Measurements from ENCODE around the gene SLC10A7.

DNA sequence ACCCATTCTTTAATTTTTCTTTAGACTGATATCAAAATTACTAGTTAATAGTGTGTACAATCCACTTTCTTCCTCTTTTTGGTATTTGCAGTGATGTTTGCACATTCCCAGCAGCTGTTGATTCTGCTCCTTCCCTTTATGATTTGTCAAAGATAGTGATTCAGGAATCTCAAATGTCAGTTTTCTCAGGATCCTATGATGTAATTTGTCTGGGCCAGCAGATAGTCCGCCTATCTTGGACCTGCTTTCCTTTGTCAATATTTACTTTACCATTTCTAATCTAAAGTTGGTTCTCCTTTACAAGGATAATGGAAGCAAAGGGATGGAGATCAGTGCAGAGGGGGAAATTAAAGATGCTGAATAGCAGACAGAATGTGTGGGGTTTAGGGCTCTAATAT is 185.3 kb downstream of the SLC10A7 start:
- TF ChIP-seq, protein P1, sequence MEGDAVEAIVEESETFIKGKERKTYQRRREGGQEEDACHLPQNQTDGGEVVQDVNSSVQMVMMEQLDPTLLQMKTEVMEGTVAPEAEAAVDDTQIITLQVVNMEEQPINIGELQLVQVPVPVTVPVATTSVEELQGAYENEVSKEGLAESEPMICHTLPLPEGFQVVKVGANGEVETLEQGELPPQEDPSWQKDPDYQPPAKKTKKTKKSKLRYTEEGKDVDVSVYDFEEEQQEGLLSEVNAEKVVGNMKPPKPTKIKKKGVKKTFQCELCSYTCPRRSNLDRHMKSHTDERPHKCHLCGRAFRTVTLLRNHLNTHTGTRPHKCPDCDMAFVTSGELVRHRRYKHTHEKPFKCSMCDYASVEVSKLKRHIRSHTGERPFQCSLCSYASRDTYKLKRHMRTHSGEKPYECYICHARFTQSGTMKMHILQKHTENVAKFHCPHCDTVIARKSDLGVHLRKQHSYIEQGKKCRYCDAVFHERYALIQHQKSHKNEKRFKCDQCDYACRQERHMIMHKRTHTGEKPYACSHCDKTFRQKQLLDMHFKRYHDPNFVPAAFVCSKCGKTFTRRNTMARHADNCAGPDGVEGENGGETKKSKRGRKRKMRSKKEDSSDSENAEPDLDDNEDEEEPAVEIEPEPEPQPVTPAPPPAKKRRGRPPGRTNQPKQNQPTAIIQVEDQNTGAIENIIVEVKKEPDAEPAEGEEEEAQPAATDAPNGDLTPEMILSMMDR (IDR thresholded peaks at IDR 0.05; ENCODE audit: low read length) = no peak
- TF ChIP-seq EZH2phosphoT487 (IDR thresholded peaks at IDR 0.05; ENCODE audit: low read length) = no peak
